ENCODE data around the gene PBX3.

Gene PBX3

DNA sequence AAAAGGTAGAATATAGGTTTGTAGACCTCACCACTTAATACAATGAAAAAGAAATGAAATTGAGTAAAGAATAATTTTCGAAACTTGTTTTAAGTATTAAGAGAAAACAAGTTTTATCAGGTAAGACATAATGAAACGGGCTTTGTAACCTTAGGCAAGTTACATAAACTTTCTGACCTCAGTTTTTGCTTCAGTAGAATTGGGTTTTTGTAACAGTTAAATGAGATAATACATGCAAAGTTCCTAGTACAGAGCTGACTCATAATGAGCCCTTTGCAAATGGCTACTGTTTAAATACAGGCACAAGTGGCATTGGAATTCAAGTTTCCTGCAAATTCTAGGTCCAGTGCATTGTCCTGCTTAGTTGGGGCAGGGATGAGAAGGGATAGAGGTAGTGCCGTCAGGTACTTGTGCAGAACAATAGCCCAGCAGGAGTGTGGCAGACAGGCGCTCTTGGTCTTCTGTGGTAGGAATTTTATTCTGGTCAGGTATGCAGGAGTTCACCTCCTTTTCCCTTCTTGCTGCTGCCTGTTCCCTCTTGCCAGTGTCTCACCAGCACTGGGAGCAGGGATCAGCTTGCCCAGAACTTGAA is 203.8 kb downstream of the PBX3 start:
- no peak for DNase-seq (ENCODE audit: low spot score)

DNA sequence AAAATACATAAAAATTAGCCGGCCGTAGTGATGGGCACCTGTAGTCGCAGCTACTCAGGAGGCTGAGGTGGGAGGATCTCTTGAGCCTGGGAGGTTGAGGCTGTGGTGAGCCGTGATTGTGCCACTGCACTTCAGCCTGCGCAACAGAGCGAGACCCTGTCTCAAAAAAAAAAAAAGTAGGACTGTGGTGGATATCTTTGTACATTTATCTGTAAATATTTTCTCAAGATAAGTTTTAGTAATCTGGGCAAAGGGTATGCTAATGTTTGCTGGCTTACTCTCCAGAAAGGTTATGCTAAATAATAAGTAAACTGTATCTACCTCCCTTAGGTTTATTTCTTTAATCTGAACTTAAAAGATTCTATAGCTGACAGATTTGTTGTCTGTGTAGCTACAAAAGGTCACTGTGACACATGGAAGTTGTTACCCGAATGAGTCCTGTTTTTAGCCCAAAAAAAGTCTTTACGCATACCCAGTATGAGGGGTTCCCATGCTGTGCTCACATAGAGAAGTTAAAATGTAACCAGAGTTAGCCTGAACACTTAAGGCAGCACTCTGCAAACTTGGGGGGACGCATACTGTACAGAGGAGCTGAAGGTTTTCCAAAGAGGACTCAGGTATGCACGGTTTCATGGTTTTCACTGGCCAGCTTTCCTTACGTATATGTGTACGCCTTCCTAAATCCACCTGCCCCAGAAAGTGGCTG is 206.3 kb downstream of the PBX3 start:
- no peak for DNase-seq (ENCODE audit: low spot score)

DNA sequence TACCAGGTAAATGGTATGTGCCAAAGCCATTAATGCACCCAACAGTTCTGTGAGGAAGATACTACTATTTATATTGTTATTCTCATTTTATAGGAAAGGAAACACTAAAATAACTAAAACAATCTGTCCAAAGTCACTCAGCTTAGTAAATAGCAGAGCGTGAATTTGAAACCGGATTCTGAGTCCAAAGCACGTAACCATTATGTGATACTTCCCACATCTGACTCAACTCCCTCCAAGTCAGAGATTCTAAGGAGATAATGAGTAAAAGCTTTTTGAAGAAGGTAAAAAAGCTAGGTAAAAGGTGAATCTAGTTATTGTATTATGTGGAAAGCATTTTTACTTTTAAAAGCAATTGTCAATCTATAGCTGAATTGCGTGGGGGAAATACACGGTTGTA is 208.9 kb downstream of the PBX3 start:
- no peak for DNase-seq (ENCODE audit: low spot score)

DNA sequence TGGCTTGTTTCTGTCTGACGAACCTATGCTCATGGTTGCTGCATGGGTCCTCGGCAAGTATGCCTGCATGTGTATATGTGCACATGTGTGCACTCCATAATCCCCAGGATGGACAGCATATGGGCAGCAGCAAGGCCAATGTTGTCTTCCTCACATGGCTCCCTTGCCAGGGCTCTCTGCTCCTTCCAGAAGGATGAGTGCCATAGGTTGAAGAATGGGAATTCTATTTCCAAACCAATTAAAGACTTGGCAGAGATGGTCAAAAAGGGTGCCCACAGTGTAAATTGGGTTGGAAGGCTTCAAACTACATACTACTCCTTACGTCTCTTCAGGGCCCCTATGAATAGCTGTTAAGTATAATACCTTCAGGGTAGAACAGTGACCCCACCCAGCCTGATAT is 212.1 kb downstream of the PBX3 start:
- no peak for DNase-seq (ENCODE audit: low spot score)

DNA sequence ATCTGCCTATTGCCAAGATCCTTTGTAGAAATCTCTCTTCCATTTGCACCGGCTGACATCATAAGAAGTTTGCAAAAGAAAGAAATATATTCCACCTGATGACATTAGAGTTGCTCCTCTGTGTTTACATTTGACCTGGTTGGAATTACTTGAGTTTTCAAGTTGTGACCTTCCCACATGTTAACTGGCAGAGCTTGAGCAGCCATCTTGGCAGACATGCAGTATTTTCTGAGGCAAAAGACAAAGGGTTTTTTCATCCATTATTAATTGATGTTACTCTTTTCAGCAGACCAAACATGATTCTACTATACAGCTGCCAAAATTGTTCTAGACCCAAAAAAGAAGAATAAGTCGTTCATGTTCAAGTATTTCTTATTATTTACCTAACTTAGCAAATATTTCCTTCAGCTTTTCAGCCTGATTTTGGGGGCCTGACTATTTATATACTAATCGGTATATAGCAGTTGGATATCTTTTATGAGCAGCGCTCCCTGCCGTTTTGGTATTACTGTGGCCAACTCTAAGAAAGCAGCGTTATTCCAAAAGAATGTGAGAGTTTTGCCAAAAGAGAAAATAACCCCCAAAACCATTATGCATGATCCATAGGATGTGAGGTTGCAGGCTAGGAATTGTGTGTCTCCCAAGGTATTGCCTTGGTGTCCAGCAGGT is 212.9 kb downstream of the PBX3 start:
- DNase-seq (ENCODE audit: low spot score): no peak

DNA sequence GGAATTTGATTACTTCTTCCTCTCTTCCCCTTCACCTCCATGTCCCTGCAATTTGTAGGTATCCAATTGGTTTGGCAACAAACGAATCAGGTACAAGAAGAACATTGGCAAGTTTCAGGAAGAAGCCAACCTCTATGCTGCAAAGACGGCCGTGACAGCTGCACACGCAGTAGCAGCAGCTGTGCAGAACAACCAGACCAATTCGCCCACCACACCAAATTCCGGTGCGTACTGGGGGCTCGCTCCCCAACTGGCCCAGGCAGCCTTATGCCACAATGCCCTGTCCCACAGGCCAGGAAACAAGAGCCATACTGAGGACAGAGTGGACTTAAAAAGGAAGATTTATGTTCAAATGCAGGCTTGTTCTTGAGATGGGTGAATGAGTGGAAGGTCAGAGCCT is 213.5 kb downstream of the PBX3 start:
- no peak for DNase-seq (ENCODE audit: low spot score)

DNA sequence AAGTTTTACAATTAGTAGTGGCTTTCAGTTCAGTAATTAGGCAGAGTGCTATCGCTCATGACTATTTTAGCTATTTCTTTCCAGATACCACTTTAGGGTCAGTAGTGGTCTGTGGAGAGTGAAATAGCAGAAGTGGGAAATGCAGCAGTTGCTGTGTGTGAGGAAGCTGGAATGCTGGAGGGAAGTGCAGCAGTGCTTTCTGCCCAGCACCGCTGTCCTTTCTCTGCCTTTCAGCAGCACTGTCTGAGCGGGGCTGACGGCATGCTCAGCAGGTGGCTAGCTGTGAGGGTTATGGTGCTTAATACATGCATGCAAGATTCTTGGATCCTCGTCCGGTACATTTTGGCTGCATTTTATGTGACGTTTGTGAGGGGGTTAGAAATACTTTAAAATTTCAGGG is 213.9 kb downstream of the PBX3 start:
- no peak for DNase-seq (ENCODE audit: low spot score)

DNA sequence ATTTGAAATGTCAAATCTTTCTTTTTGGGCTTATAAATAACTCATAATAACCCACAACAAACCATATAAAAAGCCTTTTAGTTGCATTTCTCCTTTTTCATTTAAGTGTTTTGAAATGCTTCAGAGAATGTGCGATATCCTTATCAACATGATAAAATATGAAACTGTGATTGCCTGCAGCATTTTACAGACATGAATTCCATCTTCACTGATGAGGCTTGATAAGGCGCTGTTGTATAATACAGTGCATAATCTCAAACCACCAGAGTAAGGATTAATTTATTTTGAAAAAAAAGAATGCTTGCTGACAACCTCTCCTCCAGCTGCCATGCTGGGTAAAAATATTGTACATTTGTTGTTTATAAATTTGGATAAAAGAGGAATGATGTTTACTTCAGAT is 216.8 kb downstream of the PBX3 start:
- DNase-seq (ENCODE audit: low spot score): no peak

DNA sequence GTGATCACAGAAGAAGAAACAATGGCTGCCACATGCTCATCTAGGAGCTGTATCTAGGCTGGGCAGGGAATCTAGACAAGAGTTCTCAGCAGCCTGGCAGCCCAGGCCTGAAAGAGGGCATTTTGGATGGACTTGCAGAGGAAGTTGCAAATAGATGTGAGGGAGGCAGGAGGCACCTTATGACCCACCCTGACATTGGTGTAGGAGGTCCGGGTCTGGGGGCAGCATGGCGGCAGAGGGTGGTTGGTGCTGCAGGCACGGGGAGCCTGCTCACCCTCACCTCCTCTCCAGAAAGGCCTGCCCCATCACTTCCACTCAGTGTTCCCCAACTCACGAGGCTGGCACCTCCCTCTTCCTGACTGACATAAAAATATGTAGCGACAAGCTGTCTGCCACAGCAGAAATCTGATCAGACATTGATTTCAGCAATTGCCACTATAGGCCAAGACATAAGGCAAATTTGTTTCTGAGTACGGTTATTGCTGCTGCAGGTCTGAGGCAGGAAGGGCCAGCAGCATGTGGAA is 217.6 kb downstream of the PBX3 start:
- DNase-seq (ENCODE audit: low spot score): no peak

DNA sequence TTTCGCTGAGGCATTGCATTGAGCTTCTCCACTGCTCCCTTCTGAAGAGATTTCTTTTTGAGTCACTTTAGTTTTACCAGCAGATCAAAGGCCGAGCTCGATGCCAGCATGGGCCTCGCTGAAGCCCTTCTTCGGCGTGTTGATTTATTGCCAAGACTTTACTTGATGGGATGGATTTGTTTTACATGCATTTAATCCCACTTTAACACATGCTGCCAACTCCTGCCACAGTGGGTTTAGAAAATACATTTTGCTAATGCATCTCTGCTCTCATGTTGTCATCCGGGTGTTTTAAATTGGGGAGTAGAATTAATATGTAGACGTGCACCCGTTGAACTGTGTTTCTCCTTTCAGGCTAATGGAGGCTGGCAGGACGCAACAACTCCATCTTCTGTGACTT is 218.3 kb downstream of the PBX3 start:
- DNase-seq (ENCODE audit: low spot score): no peak

DNA sequence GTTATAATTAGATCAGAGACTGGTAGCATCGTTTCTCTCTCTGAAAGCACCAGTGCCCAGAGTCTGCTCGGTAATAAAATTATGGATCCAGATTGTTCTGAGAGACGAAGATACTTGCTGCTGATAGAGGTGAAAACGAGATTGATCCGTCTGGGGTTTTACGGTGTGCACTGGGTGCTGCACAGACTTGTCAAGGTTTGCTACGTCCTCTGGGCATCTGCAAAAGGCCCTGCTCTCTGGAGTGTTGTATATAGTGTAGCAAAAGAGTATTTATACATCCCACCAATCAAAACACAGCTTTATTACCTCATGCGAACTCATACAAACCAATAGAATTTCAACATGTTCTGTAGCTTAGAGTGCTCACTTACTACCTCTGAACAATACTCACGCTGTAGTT is 219.3 kb downstream of the PBX3 start:
- DNase-seq (ENCODE audit: low spot score): no peak

DNA sequence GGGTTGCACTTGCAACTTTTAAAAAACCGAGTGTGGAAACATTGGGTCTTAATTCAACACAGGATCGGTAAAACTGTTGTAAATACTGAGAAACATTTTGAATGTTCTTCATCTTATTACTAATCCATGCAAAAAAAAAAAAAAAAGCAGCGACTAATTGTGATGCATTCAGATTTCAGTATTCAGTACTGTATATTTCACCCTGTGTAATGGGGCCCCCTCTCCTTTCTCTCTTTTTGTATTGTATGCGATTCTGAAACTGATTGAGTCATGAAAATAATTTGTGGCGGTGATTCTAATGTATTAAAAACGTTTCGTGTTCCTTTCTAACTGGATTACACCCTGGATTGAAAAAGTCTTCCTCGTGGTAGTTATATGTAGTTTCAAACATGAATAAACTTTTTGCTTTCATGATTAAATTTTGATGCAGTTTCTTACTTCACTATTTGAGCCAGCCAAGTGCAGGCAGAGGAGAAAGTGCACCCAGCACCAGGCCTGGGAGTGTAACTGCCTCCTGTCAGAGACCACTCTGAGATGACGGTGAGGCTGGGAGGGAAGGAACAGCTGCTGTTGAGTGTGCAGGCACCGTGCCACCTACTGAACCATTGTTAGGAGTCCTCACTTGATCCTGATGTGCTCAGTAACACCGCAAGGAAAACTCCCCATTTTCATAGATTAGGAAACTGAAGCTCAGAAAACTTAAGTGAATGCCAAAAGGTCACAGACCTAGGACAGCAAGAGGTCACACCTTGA is 220.0 kb downstream of the PBX3 start:
- DNase-seq (ENCODE audit: low spot score): no peak

DNA sequence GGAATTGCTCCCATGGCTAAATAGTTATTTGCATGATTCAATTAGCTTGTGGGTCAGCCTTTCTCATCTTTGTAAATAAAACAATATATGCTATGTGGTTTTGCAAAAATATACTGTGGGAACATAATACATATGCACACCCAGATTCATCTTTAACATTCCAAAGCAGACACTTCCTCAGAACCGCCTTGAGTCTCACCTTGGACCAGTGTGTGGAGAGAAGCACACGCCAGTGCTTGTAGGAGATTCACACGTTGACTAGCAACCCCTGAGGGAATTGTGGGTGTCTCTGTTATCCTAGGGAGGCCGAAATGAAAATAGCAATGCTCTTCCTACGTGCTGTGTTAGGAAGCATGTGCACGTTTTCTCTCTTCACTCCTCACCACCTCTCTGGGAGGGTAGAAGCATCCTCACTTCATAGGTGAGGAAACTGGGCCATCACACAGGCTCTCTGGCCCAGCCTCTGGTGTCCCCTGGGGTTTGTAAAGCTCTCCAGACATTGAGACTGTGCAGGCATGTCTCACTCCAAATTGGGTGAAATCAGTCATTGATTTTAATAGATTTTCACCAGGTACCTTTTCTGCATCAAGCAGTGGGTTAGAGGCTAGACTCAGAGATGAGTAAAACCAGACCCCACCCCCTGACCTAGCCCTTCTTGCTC is 221.7 kb downstream of the PBX3 start:
- no peak for DNase-seq (ENCODE audit: low spot score)

DNA sequence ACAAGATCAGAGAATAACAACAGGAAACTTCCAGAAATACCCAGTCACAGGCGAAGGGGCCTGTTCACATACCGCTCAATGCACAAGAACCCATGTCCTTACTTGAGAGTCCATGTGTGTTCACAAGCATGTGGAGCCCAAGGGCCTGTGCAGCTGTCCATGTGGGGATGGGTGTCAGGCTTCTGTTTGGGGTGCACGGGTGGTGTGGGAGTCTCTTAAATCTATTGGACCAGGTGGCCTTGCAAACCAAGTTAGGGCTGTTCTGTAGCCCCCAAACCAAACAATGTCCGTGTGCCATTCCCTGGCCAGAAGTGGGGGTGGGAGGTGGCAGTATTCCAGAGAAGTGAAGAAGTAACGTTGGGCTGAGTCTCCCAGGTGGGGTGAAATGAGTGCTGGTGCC is 222.3 kb downstream of the PBX3 start:
- no peak for DNase-seq (ENCODE audit: low spot score)

DNA sequence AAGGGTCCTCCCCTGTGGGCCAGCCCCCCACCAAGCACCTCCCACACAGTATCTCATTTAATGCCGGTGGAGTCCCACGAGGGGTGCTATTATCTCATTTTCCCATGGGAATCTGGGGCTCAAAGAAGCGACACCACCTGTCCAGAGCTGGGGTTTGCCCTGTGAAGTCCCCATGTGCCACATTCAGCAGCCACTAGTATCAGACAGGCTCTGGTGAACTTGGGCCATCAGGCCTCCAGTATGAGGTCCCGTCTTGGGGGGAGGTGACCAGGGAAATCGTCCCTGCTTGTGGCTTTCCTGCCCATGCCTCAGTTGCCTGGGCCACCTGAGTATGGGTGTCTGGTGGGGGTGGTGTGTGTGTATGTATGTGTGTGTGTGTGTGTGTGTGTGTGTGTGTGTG is 222.7 kb downstream of the PBX3 start:
- no peak for DNase-seq (ENCODE audit: low spot score)

DNA sequence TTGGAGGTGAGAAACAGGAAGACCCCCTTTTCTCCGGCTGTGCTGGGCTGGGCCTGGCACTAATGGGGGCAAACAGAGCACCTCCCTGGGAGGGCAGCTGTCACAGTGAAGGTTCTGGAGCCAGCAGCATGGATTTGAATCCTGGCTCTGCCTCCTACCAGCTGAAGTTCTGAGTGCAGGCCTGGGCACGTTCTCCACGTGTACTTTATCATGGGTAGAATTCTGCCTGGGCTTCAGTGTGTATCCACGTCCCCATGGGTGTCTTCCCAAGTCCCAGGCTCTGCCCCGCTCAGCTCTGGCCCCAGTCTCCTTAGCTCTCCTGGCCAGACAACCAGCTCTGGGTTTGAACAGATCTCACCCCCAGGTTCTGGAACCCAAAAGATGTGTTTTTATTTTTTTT is 223.2 kb downstream of the PBX3 start:
- DNase-seq (ENCODE audit: low spot score): no peak

DNA sequence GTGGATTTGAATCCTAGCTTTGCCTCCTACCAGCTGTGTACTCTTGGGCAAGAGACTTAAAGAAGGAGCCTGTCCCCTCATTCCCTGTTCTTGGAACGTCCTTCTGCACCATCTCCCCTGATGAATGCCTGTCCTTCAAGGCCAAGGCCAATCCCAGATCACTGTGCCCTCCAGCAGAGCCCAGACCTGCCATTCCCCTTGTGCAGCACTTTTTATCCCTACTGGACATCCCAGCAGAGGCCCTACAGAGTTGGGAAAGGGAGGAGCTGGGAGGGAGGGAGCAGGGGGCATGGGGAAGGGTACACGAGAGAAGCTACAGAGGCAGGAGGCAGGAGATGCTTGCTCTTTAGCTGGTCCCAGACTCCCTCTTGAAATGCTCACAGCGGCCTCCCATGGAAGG is 223.9 kb downstream of the PBX3 start:
- no peak for DNase-seq (ENCODE audit: low spot score)

DNA sequence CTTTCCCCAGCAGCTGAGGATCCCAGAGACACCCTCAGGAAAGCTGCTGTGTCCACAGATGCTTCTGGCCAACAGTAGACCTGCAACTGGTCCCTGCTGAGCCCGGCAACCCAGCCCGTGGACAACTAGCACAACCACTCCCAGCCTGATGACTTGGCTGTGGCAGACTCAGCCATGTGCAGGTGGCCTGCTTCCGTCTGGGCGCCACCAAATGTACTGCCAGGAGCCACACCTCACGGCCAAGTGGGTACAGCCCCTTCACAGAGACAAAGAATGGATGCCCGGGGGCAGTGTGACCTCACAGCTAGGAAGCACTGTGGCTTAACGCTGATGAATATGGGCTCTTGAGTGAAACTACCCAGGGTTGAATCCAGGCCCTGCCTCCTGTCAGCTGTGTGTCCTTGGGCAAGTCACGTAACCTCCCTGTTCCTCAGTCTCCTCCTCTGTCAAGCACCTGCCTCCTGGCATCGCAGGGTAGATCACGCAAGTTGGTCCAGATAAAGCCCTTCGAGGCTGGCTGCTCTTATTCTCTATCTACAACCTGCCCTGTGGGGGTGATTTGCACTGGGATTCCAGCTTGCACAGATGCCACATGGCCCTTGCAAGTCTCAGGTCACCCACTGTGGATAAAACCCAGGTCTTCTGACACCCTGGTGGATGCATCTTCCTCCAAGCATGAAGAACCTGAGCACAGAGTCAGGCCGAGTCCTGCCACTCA is 225.0 kb downstream of the PBX3 start:
- no peak for DNase-seq (ENCODE audit: low spot score)

DNA sequence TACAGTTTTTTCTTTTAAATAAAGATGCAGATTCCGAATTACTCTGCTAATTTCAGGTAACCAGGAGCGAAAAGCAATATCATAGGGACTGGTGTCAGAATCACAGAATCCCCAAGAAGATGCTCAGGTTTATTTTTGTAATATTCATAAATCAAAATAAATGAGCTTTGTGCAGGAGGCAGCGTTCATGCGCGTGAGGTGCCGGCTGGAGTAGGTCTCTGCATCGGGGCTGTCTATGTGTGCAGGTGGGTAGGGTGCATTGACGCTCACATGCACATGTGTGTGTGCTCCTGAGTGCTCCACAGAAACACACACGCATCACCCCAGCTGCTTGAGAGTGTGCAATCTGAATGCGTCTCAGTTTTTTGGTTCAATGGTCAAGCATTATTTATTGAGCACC is 226.4 kb downstream of the PBX3 start:
- DNase-seq (ENCODE audit: low spot score): no peak

DNA sequence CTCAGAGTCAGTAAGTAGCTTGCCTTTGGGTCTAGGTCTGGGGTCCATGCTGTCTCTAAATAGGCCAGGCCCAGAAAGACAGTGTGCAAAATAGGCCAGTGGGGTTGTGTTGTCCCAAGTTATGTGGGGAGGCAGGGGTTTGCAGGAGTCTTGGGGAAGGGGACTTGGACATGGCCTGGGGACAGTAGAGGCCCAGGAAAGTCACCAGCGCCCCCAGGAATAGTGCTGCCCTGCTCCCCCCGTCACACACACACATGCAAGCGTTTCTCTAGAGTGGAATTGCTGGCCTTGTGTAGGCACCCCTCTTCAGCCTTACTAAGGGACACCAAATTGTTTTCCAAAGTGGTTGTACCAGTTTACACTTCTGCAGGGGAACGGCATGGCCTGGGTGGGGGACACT is 227.5 kb downstream of the PBX3 start:
- DNase-seq (ENCODE audit: low spot score): no peak

DNA sequence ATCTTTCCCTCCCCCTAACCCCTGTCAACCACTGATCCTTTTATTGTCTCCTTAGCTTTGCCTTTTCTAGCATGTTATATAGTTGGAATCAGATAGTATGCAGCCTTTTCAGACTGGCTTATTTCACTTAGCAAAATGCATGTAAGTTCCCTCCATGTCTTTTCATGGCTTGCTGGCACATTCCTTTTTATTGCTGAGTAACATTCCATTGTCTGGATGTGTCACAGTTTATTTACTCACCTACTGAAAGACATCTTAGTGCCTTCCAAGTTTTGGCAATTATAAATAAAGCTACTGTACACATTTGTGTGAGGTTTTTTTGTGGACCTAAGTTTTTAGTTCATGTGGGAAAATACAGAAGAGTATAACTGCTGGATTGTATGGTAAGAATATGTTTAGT is 230.1 kb downstream of the PBX3 start:
- no peak for DNase-seq (ENCODE audit: low spot score)

DNA sequence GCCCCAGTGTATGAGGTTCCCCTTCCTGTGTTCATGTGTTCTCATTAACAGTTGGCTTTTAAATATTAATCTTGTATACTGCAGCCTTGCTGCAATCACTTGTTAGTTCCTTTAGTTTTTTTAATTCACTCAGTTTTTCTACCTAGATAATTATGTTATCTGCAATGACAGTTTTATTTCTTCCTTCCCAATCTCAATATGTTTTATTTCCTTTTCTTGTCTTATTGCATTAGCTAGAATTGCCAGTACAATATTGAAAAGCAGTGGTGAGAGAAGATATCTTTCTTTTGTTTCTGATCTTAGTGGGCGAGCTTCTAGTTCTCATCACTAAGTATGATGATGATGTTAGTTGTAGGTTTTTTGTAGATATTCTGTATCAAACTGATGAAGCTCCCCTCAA is 232.2 kb downstream of the PBX3 start:
- no peak for DNase-seq (ENCODE audit: low spot score)
